H1 (cell line): Measurements from ENCODE around the gene CHMP5. TPM values are rescaled to one million over a fixed set of nuclear protein-coding genes. Genes with fewer than 3 reads are reported as not detected.

Experiments used
- CTCF ChIA-PET: fragments of 300-600 bp; sonication (Branson Sonifier 250); formaldehyde crosslinking; loops from one replicate; lab custom pipeline; 2021; ENCODE audit not compliant: partially characterized antibody; lab: Charles Lee
- POLR2A ChIA-PET: fragments of 300-600 bp; sonication (Branson Sonifier 250); formaldehyde crosslinking; loops from one replicate; lab custom pipeline; 2021; ENCODE audit warnings: inconsistent platforms; ENCODE audit not compliant: partially characterized antibody; lab: Charles Lee
- DNase-seq, 2 experiments: peaks; one replicate each; pipeline versions ENCODE4 v3.0.0 to v3.0.0-alpha.2; 2010 to 2022; ENCODE audit warnings: low spot score in 2 of 2, low read depth in 1 of 2, mixed read lengths in 1 of 2
- FAIRE-seq: peaks from 2 replicates; lab custom pipeline; 2011; peaks lifted over from hg19 to GRCh38; lab: Jason Lieb, UNC
- H2AFZ ChIP-seq: 2 replicates; pipeline ENCODE4 v1.8.1; 2012; ENCODE audit warnings: low read length, inconsistent platforms
- H2AK5ac ChIP-seq: 2 replicates; pipeline ENCODE4 v1.6.1; 2013; ENCODE audit warnings: low read depth, low read length
- H2BK120ac ChIP-seq: replicated peaks from 2 replicates; pipeline ENCODE3; 2013; ENCODE audit warnings: low read depth, low read length, inconsistent platforms
- H2BK12ac ChIP-seq: 2 replicates; pipeline ENCODE4 v1.6.1; 2013; ENCODE audit warnings: low read depth, low read length
- H2BK15ac ChIP-seq: 2 replicates; pipeline ENCODE4 v1.6.1; 2013; ENCODE audit warnings: low read length
- H2BK20ac ChIP-seq: 2 replicates; pipeline ENCODE4 v1.6.1; 2013; ENCODE audit warnings: low read length
- H2BK5ac ChIP-seq: 2 replicates; pipeline ENCODE4 v1.6.1; 2013; ENCODE audit warnings: low read depth, low read length
- H3K14ac ChIP-seq: 2 replicates; pipeline ENCODE4 v1.6.1; 2013; ENCODE audit warnings: inconsistent platforms; ENCODE audit not compliant: insufficient read length
- H3K18ac ChIP-seq: 2 replicates; pipeline ENCODE4 v1.6.1; 2013; ENCODE audit warnings: low read length; ENCODE audit errors: extremely low read depth
- H3K23ac ChIP-seq: 2 replicates; pipeline ENCODE4 v1.6.1; 2013; ENCODE audit warnings: inconsistent platforms; ENCODE audit not compliant: insufficient read length
- H3K23me2 ChIP-seq: 2 replicates; pipeline ENCODE4 v1.6.1; 2013; ENCODE audit warnings: low read depth, low read length
- H3K27ac ChIP-seq: 2 replicates; pipeline ENCODE4 v1.6.1; 2011; ENCODE audit warnings: low read depth, low read length, inconsistent platforms
- H3K27me3 ChIP-seq, 4 experiments: replicated peaks in 1 of 4; 1 replicate in 1 of 4; 2 replicates in 3 of 4; pipeline versions ENCODE4 v1.6.1 to v1.8.1; 2011 to 2013; ENCODE audit warnings: low read length in 3 of 4, mild to moderate bottlenecking in 3 of 4, inconsistent platforms in 2 of 4, mixed read lengths in 2 of 4, moderate library complexity in 1 of 4; ENCODE audit not compliant: control insufficient read depth in 3 of 4, insufficient read depth in 3 of 4; ENCODE audit errors: extremely low read depth in 1 of 4
- H3K36me3 ChIP-seq, 4 experiments: 2 replicates each; pipeline versions ENCODE4 v1.6.1 to v1.8.1; 2011 to 2013; ENCODE audit warnings: mild to moderate bottlenecking in 4 of 4, low read length in 3 of 4, moderate library complexity in 2 of 4, control low read depth in 1 of 4, inconsistent platforms in 1 of 4; ENCODE audit not compliant: insufficient read depth in 4 of 4, control insufficient read depth in 2 of 4
- H3K4ac ChIP-seq: replicated peaks from 2 replicates; pipeline ENCODE3; 2013; ENCODE audit warnings: low read length, low read depth, mixed read lengths, inconsistent platforms; ENCODE audit not compliant: insufficient read length
- H3K4me1 ChIP-seq, 4 experiments: replicated peaks in 1 of 4; 1 replicate in 1 of 4; 2 replicates in 3 of 4; pipeline versions ENCODE4 v1.6.1 to v1.8.1; 2011 to 2013; ENCODE audit warnings: low read length in 3 of 4, inconsistent platforms in 2 of 4, mixed read lengths in 1 of 4; ENCODE audit not compliant: insufficient read depth in 4 of 4, control insufficient read depth in 3 of 4
- H3K4me2 ChIP-seq, 2 experiments: 2 replicates each; pipeline versions ENCODE4 v1.6.1 to v1.8.1; 2011 to 2013; ENCODE audit warnings: low read depth in 2 of 2, low read length in 2 of 2, control low read depth in 1 of 2, inconsistent platforms in 1 of 2, mild to moderate bottlenecking in 1 of 2; ENCODE audit not compliant: insufficient read depth in 1 of 2
- H3K4me3 ChIP-seq, 4 experiments: fragments of 200-600, 300-600 bp in 1 of 4; sonication (generic), shearing (Covaris generic), sonication (Bioruptor Twin) in 1 of 4; 2 replicates each; pipeline versions ENCODE4 v1.5.1 to v1.8.1; 2011 to 2016; ENCODE audit warnings: low read length in 4 of 4, low read depth in 3 of 4, control low read depth in 2 of 4, inconsistent platforms in 2 of 4, mild to moderate bottlenecking in 2 of 4, mixed read lengths in 1 of 4, moderate library complexity in 1 of 4; ENCODE audit not compliant: insufficient read depth in 2 of 4; ENCODE audit errors: extremely low read depth in 1 of 4
- H3K56ac ChIP-seq: replicated peaks from 2 replicates; pipeline ENCODE3; 2013; ENCODE audit warnings: low read depth, mild to moderate bottlenecking, mixed read lengths, low read length, inconsistent platforms; ENCODE audit not compliant: insufficient read length
- H3K79me1 ChIP-seq: 2 replicates; pipeline ENCODE4 v1.6.1; 2013; ENCODE audit warnings: low read depth, low read length, control low read depth
- H3K79me2 ChIP-seq, 2 experiments: 2 replicates each; pipeline versions ENCODE4 v1.6.1 to v1.8.1; 2012 to 2013; ENCODE audit warnings: low read length in 2 of 2, mild to moderate bottlenecking in 2 of 2, inconsistent platforms in 1 of 2; ENCODE audit not compliant: insufficient read depth in 2 of 2, control insufficient read depth in 1 of 2
- H3K9ac ChIP-seq, 4 experiments: replicated peaks in 1 of 4; 1 replicate in 1 of 4; 2 replicates in 3 of 4; pipeline versions ENCODE4 v1.6.1 to v1.8.1; 2011 to 2013; ENCODE audit warnings: low read depth in 3 of 4, low read length in 3 of 4, control low read depth in 2 of 4, mild to moderate bottlenecking in 2 of 4, moderate library complexity in 2 of 4, inconsistent platforms in 1 of 4; ENCODE audit errors: extremely low read depth in 1 of 4
- H3K9me3 ChIP-seq, 2 experiments: 2 replicates each; pipeline versions ENCODE4 v1.6.1 to v1.8.1; 2012 to 2013; ENCODE audit warnings: mild to moderate bottlenecking in 2 of 2, moderate library complexity in 2 of 2, control low read depth in 1 of 2, inconsistent platforms in 1 of 2, low read depth in 1 of 2, low read length in 1 of 2, mixed read lengths in 1 of 2; ENCODE audit not compliant: insufficient read depth in 2 of 2
- H4K20me1 ChIP-seq, 2 experiments: replicated peaks in 1 of 2; 2 replicates each; pipeline versions ENCODE3 to v1.8.1; 2011 to 2013; ENCODE audit warnings: inconsistent platforms in 2 of 2, low read length in 2 of 2, mild to moderate bottlenecking in 1 of 2; ENCODE audit not compliant: insufficient read depth in 2 of 2, control insufficient read depth in 1 of 2
- H4K5ac ChIP-seq: 2 replicates; pipeline ENCODE4 v1.6.1; 2013; ENCODE audit warnings: low read length, low read depth, mixed read lengths, inconsistent platforms; ENCODE audit not compliant: insufficient read length
- H4K8ac ChIP-seq: 2 replicates; pipeline ENCODE4 v1.8.0; 2013; ENCODE audit warnings: mild to moderate bottlenecking, moderate library complexity, low read length, inconsistent platforms; ENCODE audit not compliant: insufficient read depth; ENCODE audit errors: extremely low read depth
- H4K91ac ChIP-seq: replicated peaks from 2 replicates; pipeline ENCODE3; 2013; ENCODE audit warnings: low read length, mixed read lengths, inconsistent platforms; ENCODE audit not compliant: insufficient read length
- ASH2L ChIP-seq: fragments of 200-600, 300-600 bp; sonication (generic); IDR thresholded peaks from one replicate; pipeline ENCODE4 v1.7.1; 2017; ENCODE audit warnings: low read length
- ATF3 ChIP-seq: IDR thresholded peaks from 2 replicates; pipeline ENCODE4 v1.6.1; 2011; ENCODE audit warnings: low read depth, mild to moderate bottlenecking, low read length; ENCODE audit not compliant: insufficient read depth
- CBX8 ChIP-seq: fragments of 300-800, 300-1000 bp; sonication (generic); IDR thresholded peaks from 2 replicates; pipeline ENCODE4 v1.7.1; 2016; ENCODE audit warnings: low read depth, low read length, borderline replicate concordance
- EGR1 ChIP-seq: IDR thresholded peaks from 2 replicates; pipeline ENCODE4 v1.6.1; 2011; ENCODE audit warnings: low read depth, low read length, borderline replicate concordance
- PHF8 ChIP-seq: fragments of 200-600 bp; sonication (generic); conservative IDR thresholded peaks from 2 replicates; pipeline ENCODE4 v1.7.1; 2012; ENCODE audit warnings: low read depth, mild to moderate bottlenecking, inconsistent platforms, low read length, moderate library complexity
- POLR2AphosphoS5 ChIP-seq: IDR thresholded peaks from 2 replicates; pipeline ENCODE4 v1.6.1; 2011; ENCODE audit warnings: low read depth, low read length
- POU5F1 ChIP-seq: IDR thresholded peaks from 2 replicates; pipeline ENCODE4 v1.6.1; 2011; ENCODE audit warnings: low read depth, mild to moderate bottlenecking, low read length, moderate library complexity
- RNF2 ChIP-seq: fragments of 200-900, 300-1000 bp; sonication (generic); IDR thresholded peaks from 2 replicates; pipeline ENCODE4 v1.7.1; 2016; ENCODE audit warnings: borderline replicate concordance, low read depth, mild to moderate bottlenecking, antibody characterized with exemption, low read length; ENCODE audit not compliant: poor library complexity, severe bottlenecking; ENCODE audit errors: missing control alignments
- SAP30 ChIP-seq: fragments of 300-600 bp; sonication (generic); IDR thresholded peaks from 2 replicates; pipeline ENCODE4 v1.7.1; 2012; ENCODE audit warnings: low read length, moderate library complexity, mild to moderate bottlenecking, inconsistent platforms; ENCODE audit not compliant: insufficient read depth, insufficient replicate concordance
- SIRT6 ChIP-seq: IDR thresholded peaks from one replicate; pipeline ENCODE4 v1.7.1; 2012; ENCODE audit warnings: low read length, inconsistent platforms
- ZNF274 ChIP-seq: IDR thresholded peaks from 2 replicates; pipeline ENCODE4 v1.7.0; 2012; ENCODE audit warnings: low read length, borderline replicate concordance; ENCODE audit errors: extremely low read depth
- WGBS, 2 experiments: shearing (Covaris generic) in 1 of 2; methylation state at CpG; one replicate each; pipeline versions ENCODE4 v1.1.6 to v1.1.7; 2013 to 2015; ENCODE audit warnings: low lambda C conversion rate in 2 of 2, mixed read lengths in 2 of 2, inconsistent platforms in 1 of 2, low coverage in 1 of 2, missing lambda C conversion rate in 1 of 2; ENCODE audit not compliant: insufficient replicate concordance in 2 of 2, insufficient coverage in 1 of 2, insufficient read length in 1 of 2; ENCODE audit errors: extremely low coverage in 1 of 2, missing lambda C conversion rate in 1 of 2; 5-methylcytosine and 5-hydroxymethylcytosine counted together
- polyA plus RNA-seq, 7 experiments: library from polyadenylated mRNA; depleted of rRNA in 3 of 7; stranded (reverse) in 5 of 7; unstranded in 2 of 7; fragments of >200 nt in 5 of 7; fragments of 200-250 nt in 2 of 7; gene quantifications; 1 replicate in 5 of 7; 2 replicates in 1 of 7; 4 replicates in 1 of 7; pipeline versions ENCODE4 v1.2.1 to v1.2.3, GENCODE V29; 2011 to 2013; ENCODE audit warnings: missing spikeins in 2 of 7, mixed read lengths in 2 of 7
- total RNA-seq: library from RNA; stranded (reverse); fragmentation: NEBNext Ultra II Directional; extraction: Animal tissue kit (Norgen Biotek cat#: 25700); gene quantifications from 2 replicates; pipeline ENCODE4 v1.2.1, GENCODE V29; 2021
- TF ChIP-seq, protein P1 (sequence below): IDR thresholded peaks from 2 replicates; pipeline ENCODE4 v1.6.1; 2011; ENCODE audit warnings: low read length, improper control_type of control experiment

Gene CHMP5
- total and polyA plus RNA-seq, 2 of the 8 experiments (the other 6 are each of a cell fraction or from before 2014, with no cell fraction given) = 25.0 to 47.3 TPM

DNA sequence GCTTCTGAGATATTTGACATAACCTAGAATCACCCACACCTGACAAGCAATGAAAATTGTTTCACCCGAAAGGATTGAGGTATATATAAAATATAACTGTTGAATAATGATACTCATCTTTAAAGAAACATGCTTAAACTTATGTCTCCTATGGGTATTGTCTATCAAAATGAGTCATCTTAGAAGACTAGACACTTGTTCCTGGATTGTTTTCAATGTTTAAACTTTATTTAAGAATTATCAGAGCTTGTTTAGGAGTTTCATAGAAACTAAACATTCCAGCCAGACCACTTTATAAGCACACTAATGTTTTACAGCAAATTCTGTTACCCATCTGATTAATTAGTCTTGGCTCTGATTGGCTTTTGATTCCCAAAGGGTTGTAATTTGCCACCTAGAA, 45.1 kb downstream of the CHMP5 start:
- H3K79me1 ChIP-seq = no peaks in the 10 kb centered on the region
- no peak overlapping the region for H3K14ac ChIP-seq
- no peak overlapping the region for H2BK5ac ChIP-seq
- H2AFZ ChIP-seq = no peak overlapping the region
- H3K4me1 ChIP-seq = no peaks in the 10 kb centered on the region
- H3K4me3 ChIP-seq = no peak overlapping the region
- no peaks in the 10 kb centered on the region for H3K9me3 ChIP-seq
- WGBS, 2 experiments = 96% methylated on average over 1 of the region's 1 CpG; no CpG with 5 or more reads in 1 of the 2 experiments
- no peak overlapping the region for H2BK15ac ChIP-seq
- no peak overlapping the region for H2AK5ac ChIP-seq
- no peak overlapping the region for H3K4me2 ChIP-seq
- no peak overlapping the region for H2BK20ac ChIP-seq
- no peak overlapping the region for H4K91ac ChIP-seq
- no peaks in the 10 kb centered on the region for H3K23me2 ChIP-seq
- H3K23ac ChIP-seq = no peak overlapping the region
- H4K20me1 ChIP-seq = peaks cover 0 to 3% of the 10 kb centered on the region in 2 experiments
- no peak overlapping the region for H3K9ac ChIP-seq
- H3K27ac ChIP-seq = no peak overlapping the region
- no peak for FAIRE-seq
- H3K4ac ChIP-seq = no peak overlapping the region
- H3K18ac ChIP-seq = no peak overlapping the region
- no peak overlapping the region for H2BK120ac ChIP-seq
- ChIA-PET CTCF (interaction anchor here (1.5 kb wide), 1 partner anchor 143 kb away, joined by 3 read pairs; no protein-coding TSS in a partner anchor), POLR2A (interaction anchor here (1.3 to 1.8 kb wide), 2 partner anchors 13 to 20 kb away, joined by 3 to 5 read pairs; partner anchors contain the start of gene NFX1)
- no peak overlapping the region for H2BK12ac ChIP-seq
- no peaks in the 10 kb centered on the region for H3K79me2 ChIP-seq
- H4K5ac ChIP-seq = no peak overlapping the region
- H3K56ac ChIP-seq = no peak overlapping the region
- H4K8ac ChIP-seq = no peak overlapping the region
- DNase-seq = no peak
- peaks cover 27 to 81% (median 56%) of the 10 kb centered on the region in 4 experiments for H3K36me3 ChIP-seq
- no peaks in the 10 kb centered on the region for H3K27me3 ChIP-seq
- TF ChIP-seq ASH2L (no peak), POLR2AphosphoS5 (no peak), SIRT6 (no peak), CBX8 (no peak), ATF3 (no peak), ZNF274 (no peak), RNF2 (no peak), POU5F1 (no peak), SAP30 (no peak), EGR1 (no peak), PHF8 (no peak)
- TF ChIP-seq, protein P1, sequence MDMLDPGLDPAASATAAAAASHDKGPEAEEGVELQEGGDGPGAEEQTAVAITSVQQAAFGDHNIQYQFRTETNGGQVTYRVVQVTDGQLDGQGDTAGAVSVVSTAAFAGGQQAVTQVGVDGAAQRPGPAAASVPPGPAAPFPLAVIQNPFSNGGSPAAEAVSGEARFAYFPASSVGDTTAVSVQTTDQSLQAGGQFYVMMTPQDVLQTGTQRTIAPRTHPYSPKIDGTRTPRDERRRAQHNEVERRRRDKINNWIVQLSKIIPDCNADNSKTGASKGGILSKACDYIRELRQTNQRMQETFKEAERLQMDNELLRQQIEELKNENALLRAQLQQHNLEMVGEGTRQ = no peak
